ENCODE results near the gene PDE3B.
"Not testable (repeated sequence)": the region's sequence is repeated elsewhere in the genome, so short reads cannot be mapped to it uniquely, and the experiment has no call there.

The PDE3B gene

DNA sequence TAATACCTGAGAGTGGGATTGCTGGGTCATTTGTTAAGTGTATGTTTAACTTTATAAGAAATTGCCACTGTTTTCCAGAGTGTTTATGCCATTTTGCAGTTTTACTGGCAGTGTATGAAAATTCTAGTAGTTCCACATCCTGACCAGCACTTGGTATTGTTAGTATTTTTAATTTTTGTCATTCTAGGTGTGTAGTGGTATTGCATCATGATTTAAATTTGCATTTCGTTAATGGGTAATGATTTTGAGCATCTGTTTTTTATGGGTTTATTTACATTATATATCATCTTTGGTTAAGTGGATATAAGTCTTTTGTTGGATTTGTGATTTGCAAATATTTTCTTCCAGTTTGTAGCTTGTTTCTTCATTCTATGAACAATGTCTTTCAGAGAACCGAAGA, 34.7 kb downstream of the PDE3B start:
- no peak for DNase-seq

- no peak for DNase-seq
These were observed 36.1 kb downstream of the PDE3B start for GRCh38 chr11:14679662-14680061.

GRCh38 chr11:14684234-14684915, 40.8 kb downstream of the PDE3B start:
- not testable (repeated sequence) for DNase-seq

GRCh38 chr11:14687456-14687855, 43.9 kb downstream of the PDE3B start:
- no peak for DNase-seq

GRCh38 chr11:14687943-14688627, 44.5 kb downstream of the PDE3B start:
- DNase-seq, result no peak

DNA sequence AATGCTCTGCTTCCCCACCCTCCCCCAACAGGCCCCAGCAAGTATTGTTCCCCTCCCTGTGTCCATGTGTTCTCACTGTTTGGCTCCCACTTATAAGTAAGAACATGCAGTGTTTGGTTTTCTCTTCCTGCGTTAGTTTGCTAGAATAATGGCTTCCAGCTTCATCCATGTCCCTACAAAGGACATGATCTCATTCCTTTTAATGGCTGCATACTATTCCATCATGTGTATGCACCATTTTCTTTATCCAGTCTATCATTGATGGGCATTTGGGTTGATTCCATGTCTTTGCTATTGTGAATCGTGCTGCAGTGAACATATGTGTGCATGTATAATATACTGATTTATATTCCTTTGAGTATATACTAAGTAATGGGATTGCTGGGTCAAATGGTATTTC, 52.1 kb downstream of the PDE3B start:
- not testable (repeated sequence) for DNase-seq

DNA sequence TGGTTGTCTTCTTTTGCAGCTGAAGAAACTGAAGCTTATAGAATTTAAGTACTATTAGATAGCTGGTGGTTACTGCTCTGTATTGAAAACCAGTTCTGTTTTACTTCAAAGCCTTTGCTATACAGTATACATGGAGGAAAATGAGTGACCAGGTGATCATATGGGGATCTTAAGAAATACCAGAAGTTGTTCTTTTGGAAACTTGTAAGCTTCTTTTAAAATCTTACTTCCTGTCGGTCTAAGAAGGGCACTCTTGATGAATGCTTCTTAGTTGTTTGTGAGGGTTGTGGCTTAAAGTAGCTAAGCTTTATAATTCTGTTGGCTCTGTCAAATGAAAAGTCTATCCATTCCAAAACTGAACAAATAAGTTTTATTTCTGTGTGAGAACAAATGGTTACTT, 55.2 kb downstream of the PDE3B start:
- no peak for DNase-seq

GRCh38 chr11:14700593-14700992, 57.0 kb downstream of the PDE3B start:
- DNase-seq, result no peak

DNA sequence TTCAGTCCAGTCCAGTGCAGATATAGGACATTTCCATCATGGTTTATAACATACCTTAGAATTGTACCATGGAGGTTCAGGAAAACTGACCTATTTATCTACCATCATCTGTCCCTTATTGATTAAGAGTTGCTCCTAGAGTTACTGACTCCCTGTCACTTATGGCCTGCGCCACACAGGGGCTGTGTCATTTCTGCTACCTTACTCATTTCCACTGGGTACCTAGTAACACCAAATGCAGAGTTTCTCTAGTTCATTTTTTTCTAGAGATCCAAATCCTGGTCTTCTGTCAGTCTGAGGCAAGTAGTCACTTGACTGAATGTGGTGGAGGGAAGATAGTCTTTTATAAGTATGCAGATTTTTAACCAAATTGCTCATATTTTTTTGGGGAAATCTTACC, 59.2 kb downstream of the PDE3B start:
- no peak for DNase-seq

DNA sequence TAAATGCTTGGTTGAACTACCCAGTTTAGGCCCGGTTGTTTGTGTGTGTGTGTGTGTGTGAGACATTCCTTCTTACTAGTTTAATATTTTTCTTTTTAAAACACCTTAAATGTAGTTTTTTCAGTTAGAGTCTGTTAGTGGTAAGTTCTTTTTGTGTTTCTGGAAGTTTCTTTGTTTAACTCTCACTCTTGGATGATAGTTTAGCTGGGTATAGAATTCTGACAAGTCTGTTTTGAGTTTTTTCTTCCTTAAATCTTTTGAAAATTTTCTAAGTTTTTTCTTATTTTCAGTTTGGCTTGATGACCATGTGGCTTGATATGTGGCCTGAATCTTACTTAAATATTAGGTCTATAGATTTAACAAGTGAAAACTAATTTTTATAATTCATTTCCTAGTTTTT, 60.1 kb downstream of the PDE3B start:
- no peak for DNase-seq

DNA sequence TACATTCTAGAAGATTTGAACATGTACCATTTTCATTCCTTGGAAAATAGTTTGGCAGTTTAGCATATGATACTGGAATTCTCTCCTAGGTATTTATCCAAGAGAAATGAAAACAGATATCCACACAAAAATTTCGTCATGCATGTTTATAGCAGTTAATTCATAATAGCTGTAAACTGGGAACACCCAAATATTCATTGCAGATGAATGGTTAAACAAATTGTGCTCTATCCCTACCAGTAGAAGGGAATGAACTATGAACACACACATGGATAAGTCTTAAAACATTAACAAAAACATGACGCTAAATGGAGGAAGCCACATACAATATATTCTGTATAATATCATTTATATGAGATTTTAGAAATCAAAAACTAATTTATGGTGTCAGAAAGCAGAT, 61.5 kb downstream of the PDE3B start:
- no peak for DNase-seq

GRCh38 chr11:14713496-14714244, 70.1 kb downstream of the PDE3B start:
- DNase-seq, result no peak

- not testable (repeated sequence) for DNase-seq
These were observed 72.1 kb downstream of the PDE3B start for GRCh38 chr11:14715669-14716068.

DNA sequence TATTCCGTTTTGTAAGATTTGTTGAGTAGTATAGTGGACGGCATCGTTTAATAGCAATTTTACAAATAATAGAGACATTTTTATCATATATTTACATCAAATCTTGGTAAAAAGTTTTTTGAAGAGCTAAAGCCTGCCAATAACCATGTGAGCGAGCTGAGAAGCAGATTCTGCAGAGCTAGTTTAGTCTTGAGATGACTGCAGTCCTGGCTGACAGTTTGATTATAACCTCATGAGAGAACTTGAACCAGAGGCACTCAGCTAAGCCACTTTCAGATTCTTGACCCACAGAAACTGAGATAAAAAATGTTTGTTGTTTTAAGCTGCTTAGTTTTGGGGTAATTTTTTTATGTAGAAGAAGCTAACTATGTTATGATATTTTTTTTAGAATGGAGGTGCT, 78.9 kb downstream of the PDE3B start:
- no peak for DNase-seq

GRCh38 chr11:14725150-14725549, 81.5 kb downstream of the PDE3B start:
- DNase-seq, result no peak

DNA sequence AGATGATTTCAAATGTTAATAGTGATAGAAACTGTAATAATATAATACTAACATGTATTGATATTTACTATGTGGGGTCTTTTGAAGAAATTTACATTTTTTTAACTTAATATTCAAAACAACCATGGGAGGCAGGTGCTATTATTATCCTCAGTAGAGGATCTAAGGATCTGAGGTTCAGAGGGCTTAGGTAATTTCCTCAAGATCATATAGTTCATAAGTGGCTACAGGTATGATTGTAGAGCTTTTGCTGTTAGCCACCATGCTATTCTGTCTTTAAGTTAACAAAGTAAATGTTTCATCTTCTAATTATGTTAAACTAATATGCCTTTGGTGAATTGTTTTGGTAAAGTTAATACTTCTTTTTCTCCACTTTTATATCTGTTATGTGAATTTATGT, 83.6 kb downstream of the PDE3B start:
- no peak for DNase-seq

GRCh38 chr11:14727746-14728145, 84.1 kb downstream of the PDE3B start:
- no peak for DNase-seq

DNA sequence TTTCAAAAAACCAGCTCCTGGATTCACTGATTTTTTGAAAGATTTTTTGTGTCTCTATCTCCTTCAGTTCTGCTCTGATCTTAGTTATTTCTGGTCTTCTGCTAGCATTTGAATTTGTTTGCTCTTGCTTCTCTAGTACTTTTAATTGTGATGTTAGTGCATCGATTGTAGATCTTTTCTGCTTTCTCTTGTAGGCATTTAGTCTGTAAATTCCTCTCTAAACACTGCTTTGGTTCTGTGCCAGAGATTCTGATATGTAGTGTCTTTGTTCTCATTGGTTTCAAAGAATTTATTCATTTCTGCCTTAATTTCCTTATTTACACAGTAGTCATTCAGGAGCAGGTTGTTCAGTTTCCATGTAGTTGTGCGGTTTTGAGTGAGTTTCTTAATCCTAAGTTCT, 96.9 kb downstream of the PDE3B start:
- DNase-seq, result not testable (repeated sequence)

DNA sequence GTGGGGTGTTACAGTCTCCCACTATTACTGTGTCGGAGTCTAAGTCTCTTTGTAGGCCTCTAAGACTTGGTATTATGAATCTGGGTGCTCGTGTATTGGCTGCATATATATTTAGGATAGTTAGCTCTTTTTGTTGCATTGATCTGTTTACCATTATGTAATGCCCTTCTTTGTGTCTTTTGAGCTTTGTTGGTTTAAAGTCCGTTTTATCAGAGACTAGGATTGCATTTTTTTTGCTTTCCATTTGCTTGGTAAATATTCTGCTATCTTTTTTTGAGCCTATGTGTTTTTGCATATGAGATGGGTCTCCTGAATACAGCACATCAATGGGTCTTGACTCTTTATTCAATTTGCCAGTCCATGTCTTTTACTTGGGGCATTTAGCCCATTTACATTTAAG, 97.6 kb downstream of the PDE3B start:
- no peak for DNase-seq

DNA sequence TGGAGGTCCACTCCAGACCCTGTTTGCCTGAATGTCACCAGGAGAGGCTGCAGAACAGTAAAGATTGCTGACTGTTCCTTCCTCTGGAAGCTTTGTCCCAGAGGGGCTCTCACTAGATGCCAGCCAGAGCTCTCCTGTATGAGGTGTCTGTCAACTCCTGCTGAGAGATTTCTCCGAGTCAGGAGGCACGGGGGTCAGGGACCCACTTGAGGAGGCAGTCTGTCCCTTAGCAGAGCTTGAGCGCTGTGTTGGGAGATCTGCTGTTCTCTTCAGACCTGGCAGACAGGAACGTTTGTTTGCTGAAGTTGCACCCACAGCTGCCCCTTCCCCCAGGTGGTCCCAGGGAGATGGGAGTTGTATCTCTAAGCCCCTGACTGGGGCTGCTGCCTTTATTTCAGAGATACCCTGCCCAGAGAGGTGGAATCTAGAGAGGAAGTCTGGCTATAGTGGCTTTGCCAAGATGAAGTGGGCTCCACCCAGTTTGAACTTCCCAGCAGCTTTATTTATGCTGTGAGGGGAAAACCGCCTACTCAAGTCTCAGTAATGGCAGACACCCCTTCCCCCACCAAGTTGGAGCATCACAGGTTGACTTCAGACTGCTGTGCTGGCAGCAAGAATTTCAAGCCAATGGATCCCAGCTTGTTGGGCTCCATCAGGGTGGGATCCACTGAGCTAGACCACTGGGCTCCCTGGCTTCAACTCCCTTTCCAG, 99.4 kb downstream of the PDE3B start:
- DNase-seq, result no peak

- not testable (repeated sequence) for DNase-seq
These were observed 100.1 kb downstream of the PDE3B start for GRCh38 chr11:14743667-14744066.

GRCh38 chr11:14746857-14747395, 103.3 kb downstream of the PDE3B start:
- DNase-seq, result no peak

- no peak for DNase-seq
These were observed 104.5 kb downstream of the PDE3B start for GRCh38 chr11:14748090-14748489.

Data from T1000 (cell line).